SH-SY5Y (cell line): Measurements from ENCODE around the gene DLG2.

Source experiments
- GATA2 ChIP-seq: IDR thresholded peaks from 2 replicates; pipeline ENCODE4 v1.6.1; 2011; ENCODE audit warnings: mild to moderate bottlenecking, low read depth, low read length
- GATA3 ChIP-seq: IDR thresholded peaks from 2 replicates; pipeline ENCODE4 v1.6.1; 2011; ENCODE audit warnings: low read depth, mild to moderate bottlenecking, low read length, moderate library complexity

Gene DLG2

DNA sequence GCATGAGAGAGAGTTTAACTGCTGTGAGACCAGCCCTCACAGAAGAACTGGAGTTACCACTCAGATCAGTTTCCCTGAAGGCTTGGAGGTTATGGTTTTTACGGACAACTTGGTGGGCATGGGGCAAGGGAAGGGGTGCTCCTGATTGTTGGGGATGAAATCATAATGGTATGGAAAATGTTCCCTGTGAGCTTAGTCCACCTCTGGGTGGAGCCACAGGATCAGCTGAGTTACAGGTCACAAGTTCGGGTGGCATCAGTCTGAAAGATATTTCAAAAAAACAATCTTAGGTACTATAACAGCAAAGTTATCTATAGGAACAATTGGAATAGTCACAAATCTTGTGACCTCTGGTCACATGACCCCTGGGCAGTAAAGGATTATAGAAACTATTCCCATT, 162.9 kb downstream of the DLG2 start:
- no peak for TF ChIP-seq GATA2
- no peak for TF ChIP-seq GATA3

DNA sequence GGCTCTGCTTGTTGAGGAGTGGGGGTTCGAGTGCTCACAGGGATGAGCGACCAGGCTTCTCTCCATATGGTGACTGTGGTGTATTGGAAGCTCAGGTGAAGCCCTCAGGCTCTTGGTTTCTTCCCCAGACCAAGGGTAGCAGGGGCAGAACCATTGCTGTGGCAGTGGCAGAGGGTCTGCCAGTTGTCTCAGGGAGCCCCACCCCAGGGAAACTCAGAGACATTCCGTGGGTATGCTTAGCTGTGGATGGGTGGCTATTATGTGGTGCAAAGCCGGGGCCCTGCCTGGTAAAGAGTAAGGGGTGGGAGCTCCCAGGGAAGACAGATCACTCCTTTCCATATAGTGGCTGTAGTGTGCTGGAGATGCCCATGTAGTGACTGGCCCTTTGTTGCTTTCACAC, 167.8 kb downstream of the DLG2 start:
- TF ChIP-seq GATA2: no peak
- TF ChIP-seq GATA3: no peak

DNA sequence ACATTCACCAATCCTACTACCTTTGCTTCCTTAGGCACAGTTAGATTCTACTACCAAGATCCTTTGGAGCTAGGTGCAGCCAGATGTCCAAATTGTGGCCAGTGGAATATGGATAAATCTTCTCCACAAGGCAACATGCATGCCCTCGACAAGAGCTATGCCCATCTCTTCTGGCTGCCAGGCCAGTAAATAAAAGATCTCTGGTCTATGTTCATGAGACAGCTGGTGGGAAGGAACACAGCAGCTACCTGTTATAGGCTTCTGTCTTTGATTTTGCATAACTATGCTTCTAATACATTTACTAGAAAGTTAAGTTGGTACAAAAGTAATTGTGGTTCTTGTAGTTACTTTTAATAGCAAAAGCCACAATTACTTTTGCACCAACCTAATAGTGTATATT, 182.7 kb downstream of the DLG2 start:
- no peak for TF ChIP-seq GATA3
- TF ChIP-seq GATA2: no peak

DNA sequence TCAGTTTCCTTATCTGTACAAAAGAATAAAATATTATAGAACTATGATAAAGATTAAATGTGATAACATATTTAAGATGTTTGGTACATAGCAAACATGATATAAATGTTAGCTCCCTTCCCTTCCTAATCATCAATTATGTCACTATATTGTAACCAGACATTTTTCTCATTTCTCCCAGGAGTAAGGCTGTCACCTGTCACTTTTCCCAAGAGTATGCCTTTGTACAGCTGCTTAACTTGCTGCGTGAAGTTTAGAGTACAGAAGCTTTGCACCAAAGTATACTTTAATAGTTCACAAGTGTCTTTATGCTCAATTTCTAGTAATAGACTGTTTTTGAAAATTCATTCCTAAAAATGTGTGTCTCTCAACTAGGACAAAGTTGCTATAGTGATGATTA, 186.9 kb downstream of the DLG2 start:
- TF ChIP-seq GATA2 (no peak), GATA3 (no peak)

DNA sequence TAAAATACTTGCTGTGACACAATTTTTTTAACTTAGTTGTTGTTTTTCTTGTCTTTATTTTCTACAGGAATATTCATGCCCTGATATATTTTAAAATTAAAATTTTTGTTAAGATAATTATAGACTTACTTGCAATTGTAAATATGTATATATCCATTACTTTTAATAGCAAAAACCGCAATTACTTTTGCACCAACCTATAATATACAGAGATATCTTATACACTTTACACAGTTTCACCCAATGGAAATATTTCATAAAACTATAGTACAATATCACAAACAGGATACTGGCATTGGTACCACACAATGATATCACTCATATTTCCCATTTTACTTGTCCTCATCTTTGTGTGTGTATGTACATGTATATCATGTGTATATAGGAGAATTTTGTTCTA, 188.8 kb downstream of the DLG2 start:
- TF ChIP-seq GATA2 (no peak), GATA3 (no peak)

DNA sequence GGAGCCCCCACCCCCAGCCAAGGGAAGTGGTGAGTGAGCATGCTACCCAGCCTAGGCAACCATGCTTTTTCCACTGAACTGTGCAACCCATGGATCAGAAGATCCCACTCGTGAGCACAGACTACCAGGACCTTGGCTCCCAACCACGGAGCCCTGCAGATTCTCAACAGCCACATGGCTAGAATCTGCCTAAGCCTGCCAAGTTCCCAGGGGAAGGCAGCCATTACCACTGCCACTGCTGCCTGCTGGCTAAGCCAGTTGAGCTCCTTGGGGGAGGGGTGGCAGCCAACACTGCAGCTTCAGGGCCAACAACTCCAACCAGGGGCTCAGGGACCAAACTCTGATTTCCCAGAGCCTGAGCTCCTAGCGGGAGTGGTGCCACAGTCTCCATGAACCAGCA, 195.8 kb downstream of the DLG2 start:
- TF ChIP-seq GATA2 (no peak), GATA3 (no peak)

DNA sequence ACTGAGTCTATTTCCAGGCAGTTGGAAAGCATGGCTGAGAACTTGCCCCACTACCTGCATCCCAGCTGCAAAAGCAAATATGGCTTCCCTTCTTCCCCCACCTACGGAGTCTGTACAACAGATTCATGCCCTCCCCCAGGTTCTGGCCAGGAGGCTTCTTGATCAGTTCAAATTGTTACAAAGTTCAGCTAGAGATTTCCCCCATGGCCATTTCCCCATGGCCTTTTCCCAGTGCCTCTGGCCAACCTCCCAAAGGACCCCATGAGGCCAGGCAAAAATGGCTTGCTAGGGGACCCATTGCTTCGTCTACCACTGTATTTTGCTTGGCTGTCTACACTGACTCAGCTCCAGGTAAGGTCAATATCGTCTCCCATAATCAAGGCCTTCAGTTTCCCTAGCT, 203.3 kb downstream of the DLG2 start:
- TF ChIP-seq GATA3 (no peak), GATA2 (no peak)

DNA sequence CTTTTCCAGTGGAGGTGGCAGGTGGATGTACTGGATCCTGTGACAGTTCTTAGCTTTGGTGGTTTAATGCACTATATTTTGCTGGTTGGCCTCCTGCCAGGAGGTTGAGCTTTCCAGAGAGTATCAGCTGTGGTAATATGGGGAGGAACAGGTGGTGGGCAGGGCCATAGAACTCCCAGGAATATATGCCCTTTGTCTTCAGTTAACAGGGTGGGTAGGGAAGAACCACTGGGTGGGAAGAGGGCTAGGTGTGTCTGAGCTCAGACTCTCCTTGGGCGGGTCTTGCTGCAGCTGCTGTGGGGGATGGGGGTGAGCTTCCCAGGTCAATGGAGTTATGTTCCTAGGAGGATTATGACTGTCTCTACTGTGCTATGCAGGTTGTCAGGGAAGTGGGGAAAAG, 203.8 kb downstream of the DLG2 start:
- TF ChIP-seq GATA2 (no peak), GATA3 (no peak)

DNA sequence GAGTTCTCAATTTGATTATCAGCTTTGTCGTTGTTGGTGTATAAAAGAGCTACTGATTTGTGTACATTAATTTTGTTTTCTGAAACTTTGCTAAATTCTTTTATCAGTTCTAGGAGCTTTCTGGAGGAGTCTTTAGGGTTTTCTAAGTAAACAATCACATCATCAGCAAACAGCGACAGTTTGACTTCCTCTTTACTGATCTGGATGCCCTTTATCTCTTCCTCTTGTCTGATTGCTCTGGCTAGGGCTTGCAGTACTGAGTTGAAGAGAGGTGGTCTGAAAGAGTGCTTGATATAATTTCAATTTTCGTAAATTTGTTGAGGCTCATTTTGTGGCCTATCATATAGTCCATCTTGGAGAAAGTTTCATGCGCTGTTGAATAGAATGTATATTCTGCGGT, 213.0 kb downstream of the DLG2 start:
- no peak for TF ChIP-seq GATA3

DNA sequence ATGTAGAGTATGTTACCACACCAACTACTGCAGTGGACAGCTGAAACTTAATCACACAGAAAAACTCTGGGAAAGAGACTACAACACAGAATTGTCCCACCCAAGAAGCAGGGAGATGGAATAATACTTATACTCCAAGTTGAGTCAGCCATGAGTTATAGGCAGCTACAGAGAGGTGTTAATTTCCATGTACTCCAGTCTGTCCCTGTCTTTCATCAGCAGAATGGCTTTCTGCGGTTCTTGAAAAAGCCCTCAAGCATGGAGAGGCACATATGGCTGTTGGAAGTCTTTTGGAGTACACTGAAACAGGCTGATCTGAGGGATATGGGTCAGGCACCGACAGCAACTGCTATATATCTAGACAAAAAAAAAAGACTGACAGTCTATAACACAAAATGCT, 219.5 kb downstream of the DLG2 start:
- TF ChIP-seq GATA3 (no peak), GATA2 (no peak)

DNA sequence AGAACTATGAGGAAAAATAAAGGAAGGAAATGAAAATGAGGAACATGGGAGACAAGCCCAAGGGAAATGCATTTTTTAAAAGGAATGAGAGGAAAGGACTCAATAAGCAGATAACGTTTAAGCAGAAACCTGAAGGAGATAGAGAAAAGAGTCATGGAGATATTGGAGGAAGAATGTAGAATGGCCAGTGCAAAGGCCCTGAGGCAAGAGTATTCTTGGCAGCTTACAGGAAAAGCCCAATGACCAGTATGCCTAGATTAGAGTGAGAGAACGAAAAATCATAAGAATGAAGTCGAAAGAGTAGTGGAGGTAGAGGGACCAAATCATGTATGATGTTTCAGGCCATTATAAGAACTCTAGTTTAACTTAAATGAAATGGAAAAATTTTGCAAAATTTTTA, 220.3 kb downstream of the DLG2 start:
- TF ChIP-seq GATA3: no peak
- TF ChIP-seq GATA2: no peak

DNA sequence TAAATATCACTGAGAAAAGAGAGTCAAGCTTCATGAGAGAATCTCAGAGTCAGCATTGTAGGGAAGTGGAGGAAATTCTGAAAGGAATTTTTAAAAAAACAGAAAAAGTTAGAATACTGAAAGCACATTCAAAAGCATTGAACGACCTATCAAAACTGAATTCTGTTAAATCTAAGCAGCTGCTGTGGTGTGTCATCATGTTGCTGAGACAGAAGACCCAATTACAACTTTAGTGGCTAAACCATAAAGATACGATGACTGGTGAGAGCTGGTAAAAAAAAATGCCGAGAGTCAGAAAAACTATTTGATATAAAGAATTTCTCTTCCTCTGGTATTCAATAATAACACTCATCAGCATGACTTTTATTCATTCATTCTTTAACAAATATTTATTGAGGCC, 220.8 kb downstream of the DLG2 start:
- TF ChIP-seq GATA3: no peak
- TF ChIP-seq GATA2: no peak

DNA sequence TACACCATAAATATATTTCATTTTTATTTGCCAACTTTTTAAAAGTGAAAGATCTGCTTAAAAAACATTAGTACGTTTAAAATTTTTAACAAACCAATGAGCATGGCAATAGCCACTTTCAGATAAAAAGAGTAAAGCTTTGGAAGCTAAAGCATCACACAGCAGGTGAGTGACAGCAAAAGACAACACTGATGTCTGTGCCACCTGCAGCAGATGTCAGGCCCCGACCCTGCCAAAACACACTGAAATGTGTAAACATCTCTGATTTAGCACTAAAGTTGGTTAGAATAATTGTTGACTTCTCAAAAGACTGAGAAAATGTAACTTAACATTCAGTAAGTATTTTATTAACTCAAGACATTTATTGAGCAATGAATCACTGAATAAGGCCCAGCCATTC, 232.9 kb downstream of the DLG2 start:
- TF ChIP-seq GATA3: no peak
- no peak for TF ChIP-seq GATA2

DNA sequence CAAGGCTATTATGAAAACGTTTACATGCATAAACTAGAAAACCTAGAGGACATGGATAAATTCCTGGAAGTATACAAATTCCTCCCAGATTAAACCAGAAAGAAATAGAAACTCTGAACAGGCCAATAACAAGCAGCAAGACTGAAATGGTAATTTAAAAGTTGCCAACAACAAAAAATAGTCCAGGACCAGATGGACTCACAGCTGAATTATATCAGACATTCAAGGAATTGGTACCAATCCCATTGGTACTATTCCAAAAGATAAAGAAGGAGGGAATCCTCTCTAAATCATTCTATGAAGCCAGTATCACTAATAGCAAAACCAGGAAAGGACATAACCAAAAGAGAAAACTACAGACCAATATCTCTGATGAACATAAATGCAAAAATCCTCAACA, 236.0 kb downstream of the DLG2 start:
- TF ChIP-seq GATA3: no peak
- TF ChIP-seq GATA2: no peak

DNA sequence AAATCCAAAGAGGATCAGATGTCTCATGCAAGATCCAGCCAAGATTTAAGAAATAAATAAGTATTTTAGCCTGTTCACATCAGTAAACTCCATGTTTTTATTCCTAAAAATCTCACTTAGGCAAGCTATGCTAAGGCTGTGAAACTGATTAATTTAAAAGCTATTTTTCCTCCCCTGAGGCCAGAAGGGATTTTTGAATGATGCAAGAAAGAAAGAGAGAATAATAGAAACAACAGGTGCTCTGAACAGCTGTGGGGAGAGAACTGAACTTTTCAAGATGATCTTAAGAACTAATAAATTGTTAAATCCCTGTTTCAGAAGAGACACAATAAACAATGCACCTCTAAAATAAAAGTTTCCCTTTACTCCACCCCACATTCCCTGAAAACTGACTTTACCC, 241.6 kb downstream of the DLG2 start:
- TF ChIP-seq GATA3: no peak
- no peak for TF ChIP-seq GATA2

DNA sequence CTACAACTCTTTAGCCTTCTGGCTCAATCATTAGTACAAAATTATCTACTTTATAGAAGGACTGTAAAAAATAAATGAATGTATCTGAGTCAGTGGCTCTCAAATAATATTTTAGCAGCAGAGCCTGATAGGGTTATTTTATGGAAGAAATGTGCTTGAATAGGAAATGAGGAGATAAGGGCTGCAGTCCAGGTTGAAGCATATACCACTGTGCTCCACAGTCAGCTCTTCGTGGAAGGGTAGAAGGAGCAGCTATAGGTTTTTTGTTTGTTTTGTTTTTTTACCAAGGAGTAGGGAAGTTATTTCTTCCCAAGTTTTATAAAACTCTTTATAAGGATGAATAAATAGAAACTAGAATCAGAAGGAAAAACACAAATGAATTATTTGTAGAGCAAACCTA, 242.0 kb downstream of the DLG2 start:
- TF ChIP-seq GATA2 (no peak), GATA3 (no peak)
